HG03442 (cell line): Measurements from ENCODE around the gene IGF1.

ENCODE experiments used
- ATAC-seq: cut with Tn5 transposase; IDR thresholded peaks from one replicate; pipeline ENCODE4 v1.9.1; 2021; ENCODE audit warnings: mild to moderate bottlenecking, moderate library complexity; ENCODE audit not compliant: unreplicated experiment

The IGF1 gene

GRCh38 chr12:102480406-102480805 is at the start of gene IGF1:
TSS of gene IGF1 (minus strand) at chr12:102480563. CDS start at chr12:102480381, 182 bp downstream.
- no peak for ATAC-seq

GRCh38 chr12:102528111-102528510 is 47.7 kb upstream of the IGF1 start:
- no peak for ATAC-seq

DNA sequence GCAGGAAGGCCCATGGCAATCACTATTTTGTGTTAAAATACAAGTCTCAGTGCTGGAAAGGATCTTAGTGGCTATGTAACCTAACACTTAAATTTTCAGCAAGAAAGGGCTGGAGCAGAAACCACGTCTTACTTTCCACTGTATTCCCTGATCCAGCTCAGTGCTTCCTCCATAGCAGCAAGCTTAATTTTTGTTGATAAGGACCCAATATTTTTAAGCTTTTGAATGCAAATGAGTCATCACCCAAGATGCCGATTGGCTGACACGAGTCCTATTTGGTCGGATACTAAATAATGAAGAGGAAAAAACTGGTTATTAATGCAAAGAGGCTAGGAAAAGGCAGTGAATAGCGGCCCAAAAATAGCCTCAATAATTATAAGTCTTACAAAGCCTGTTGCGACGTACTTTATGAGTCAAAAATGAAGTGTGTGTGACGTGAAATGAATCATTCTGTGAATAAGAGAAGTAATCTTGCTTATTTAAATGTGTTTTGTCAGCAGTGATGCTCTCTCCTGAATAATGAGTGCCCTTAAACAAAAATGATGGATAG is 46.9 kb upstream of the IGF1 start:
- ATAC-seq, result no peak

- no peak for ATAC-seq
These were observed 46.3 kb upstream of the IGF1 start for GRCh38 chr12:102526656-102527055.

DNA sequence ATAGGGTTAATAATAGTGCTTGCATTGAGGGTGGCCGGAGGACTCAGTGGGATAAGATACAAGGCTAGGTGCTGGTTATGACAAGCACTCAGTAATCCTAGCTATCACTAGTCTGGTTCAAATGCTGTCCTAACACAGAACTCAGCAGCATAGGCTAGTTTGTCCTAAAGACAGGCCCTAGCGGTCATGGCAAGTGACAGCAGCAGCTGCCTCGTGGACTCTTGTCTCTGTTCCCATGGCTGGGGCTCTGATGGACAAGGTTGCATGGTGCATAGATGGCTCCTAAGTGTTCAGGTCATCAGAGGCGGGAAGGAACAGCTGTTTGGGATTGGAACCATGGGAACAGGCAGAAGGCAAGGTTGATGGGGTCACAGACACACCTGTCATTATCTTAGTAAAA is 42.4 kb upstream of the IGF1 start:
- ATAC-seq, result no peak

GRCh38 chr12:102521662-102522277 is 41.4 kb upstream of the IGF1 start:
- no peak for ATAC-seq

DNA sequence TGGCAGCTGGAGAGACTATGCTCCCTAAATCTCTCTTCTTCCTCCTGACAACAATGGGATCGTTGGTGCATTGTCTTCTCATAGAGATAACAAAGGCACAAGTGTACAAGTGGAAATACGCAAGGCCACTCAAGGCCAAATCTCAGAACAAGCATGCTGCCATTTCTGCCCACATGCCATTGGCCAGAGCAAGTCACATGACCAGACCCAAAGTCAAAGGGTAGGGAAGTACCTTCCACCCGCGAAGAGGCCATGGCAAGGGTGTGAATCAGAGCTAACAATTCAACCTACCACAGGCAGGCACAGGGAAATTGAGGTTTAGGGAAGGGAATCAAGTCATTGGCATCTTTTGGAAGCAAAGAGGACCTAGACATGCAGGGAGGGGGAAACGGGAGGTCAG is 38.5 kb upstream of the IGF1 start:
- no peak for ATAC-seq

GRCh38 chr12:102514696-102515095 is 34.3 kb upstream of the IGF1 start:
- ATAC-seq, result no peak

GRCh38 chr12:102513739-102514138 is 33.4 kb upstream of the IGF1 start:
- no peak for ATAC-seq

DNA sequence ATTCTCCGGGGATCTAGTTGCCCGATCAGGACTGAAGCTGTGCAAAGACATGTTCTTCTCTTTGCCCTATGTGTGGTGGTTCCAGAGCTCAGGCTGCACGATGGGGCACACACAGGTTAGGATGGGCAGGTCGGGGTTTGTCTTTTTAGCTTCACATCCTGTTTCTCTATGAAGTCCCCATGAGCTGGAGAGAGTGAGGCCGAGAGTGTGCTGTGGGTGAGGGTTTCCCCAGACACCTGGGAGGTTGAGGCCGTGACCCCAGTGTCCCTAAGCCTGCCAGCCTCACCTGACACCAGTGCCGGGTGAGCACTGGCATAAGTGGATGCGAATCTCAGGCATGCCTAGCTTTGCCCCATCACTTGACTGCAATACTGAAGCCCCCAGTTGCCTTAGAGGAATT is 32.9 kb upstream of the IGF1 start:
- ATAC-seq, result peak; percentile 89

- ATAC-seq, result no peak
These were observed 32.2 kb upstream of the IGF1 start for GRCh38 chr12:102512523-102512922.

DNA sequence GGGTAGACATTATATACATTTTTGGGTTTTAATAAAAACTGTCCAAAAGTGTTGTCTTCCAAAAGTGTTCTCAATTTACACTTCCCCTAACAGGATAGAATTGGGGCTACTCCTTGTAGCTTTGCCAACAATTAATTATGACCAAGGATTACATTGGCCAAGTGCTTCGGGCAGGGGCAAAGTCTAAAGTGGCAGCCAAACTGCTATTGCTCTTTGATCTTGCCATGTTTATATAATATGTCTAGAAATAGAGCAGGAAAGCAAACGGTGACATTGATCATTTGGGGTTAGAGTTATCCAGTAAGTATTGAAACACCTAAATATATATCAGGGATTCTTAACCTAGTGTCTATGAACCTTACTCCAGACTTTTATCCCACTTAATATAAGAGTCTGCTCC is 31.2 kb upstream of the IGF1 start:
- no peak for ATAC-seq

GRCh38 chr12:102510463-102510862 is 30.1 kb upstream of the IGF1 start:
- ATAC-seq, result no peak

DNA sequence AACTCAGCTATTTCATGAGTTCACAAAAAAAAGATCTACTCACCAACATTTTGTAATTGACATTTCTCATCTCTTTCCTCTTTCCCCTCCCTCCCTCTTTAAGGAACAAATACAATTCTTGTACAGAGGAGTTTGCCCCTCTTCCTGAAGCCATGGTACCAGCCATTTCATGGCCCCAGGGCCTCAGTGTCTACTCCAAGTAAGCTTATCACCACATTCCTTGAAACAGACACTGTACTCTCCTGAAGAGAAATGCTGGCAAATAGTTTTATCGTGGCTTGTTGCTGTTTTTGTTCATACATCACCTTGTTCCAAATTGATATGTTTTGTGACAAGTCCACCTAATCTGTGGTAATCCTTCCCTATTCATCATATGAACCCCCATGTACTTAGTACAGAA is 29.7 kb upstream of the IGF1 start:
- no peak for ATAC-seq

- no peak for ATAC-seq
These were observed 28.8 kb upstream of the IGF1 start for GRCh38 chr12:102509123-102509626.

DNA sequence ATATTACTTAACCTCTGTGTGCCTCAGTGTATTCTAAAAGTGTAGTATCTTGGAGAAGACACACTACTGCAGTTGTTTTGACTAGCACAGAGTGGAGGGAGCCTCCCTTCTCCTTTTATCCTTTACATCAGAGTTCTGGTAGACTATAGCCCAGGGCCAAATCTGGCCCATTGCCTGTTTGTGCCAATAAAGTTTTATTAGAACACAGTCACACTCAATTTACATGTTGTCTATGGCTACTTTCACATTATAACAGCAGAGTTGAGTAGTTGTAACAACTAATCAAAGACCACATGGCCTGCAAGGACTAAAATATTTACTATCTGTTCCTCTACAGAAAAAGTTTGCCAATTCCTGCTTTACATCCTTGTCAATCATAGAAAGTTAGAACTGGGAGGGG is 27.7 kb upstream of the IGF1 start:
- no peak for ATAC-seq

- ATAC-seq, result no peak
These were observed 26.9 kb upstream of the IGF1 start for GRCh38 chr12:102507301-102507700.

- no peak for ATAC-seq
These were observed 24.5 kb upstream of the IGF1 start for GRCh38 chr12:102504871-102505270.

GRCh38 chr12:102504280-102504679 is 23.9 kb upstream of the IGF1 start:
- no peak for ATAC-seq

DNA sequence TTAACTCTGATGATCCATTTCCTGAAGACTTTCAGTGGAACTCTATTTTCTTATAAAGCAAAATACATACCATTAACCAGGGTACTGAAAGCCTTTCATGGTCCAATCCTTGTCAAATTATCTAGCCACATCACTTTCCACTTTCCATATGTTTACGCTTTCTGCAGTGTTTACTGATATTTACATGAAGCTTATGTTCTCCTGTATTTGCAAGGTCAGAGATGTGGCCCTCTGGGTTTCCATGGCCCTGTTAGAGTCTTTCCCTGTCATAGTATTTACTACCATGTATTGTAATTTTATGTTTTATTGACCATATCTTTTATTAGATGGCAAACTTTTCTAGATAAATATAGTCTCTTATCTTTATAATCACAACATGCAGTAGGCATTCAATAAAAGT is 23.5 kb upstream of the IGF1 start:
- no peak for ATAC-seq

GRCh38 chr12:102503056-102503681 is 22.8 kb upstream of the IGF1 start:
- ATAC-seq, result no peak

GRCh38 chr12:102501773-102502172 is 21.4 kb upstream of the IGF1 start:
- no peak for ATAC-seq
